HCT116 (cell line): ENCODE measurements around the gene THSD4.

Source experiments
- ATF3 ChIP-seq: IDR thresholded peaks from 2 replicates; pipeline ENCODE4 v1.6.1; 2012
- CTCF ChIP-seq, 3 experiments: fragments of 200-600 bp in 1 of 3; sonication (generic) in 1 of 3; IDR thresholded peaks in 2 of 3; conservative IDR thresholded peaks in 1 of 3; 2 replicates each; pipeline ENCODE4 v1.5.1; 2012 to 2017; ENCODE audit warnings: low read depth in 2 of 3, low read length in 2 of 3, antibody characterized with exemption in 1 of 3, borderline replicate concordance in 1 of 3, control low read depth in 1 of 3, mild to moderate bottlenecking in 1 of 3, mixed read lengths in 1 of 3, mixed run types in 1 of 3, moderate library complexity in 1 of 3; ENCODE audit not compliant: insufficient read depth in 1 of 3
- EZH2phosphoT487 ChIP-seq: fragments of 200-600 bp; IDR thresholded peaks from 2 replicates; pipeline ENCODE4 v1.6.1; 2018; ENCODE audit warnings: antibody characterized with exemption, borderline replicate concordance
- FOSL1 ChIP-seq: IDR thresholded peaks from 2 replicates; pipeline ENCODE4 v1.6.1; 2012; ENCODE audit warnings: low read depth
- POLR2A ChIP-seq: IDR thresholded peaks from 2 replicates; pipeline ENCODE4 v1.7.0; 2011; ENCODE audit warnings: borderline replicate concordance; ENCODE audit not compliant: insufficient read depth, insufficient read length; ENCODE audit errors: extremely low read depth
- POLR2AphosphoS5 ChIP-seq: IDR thresholded peaks from 2 replicates; pipeline ENCODE4 v1.6.1; 2011; ENCODE audit warnings: mild to moderate bottlenecking, low read depth, low read length, moderate library complexity
- RAD21 ChIP-seq: IDR thresholded peaks from 2 replicates; pipeline ENCODE4 v1.6.1; 2012; ENCODE audit warnings: low read depth, mild to moderate bottlenecking
- REST ChIP-seq: IDR thresholded peaks from 2 replicates; pipeline ENCODE4 v1.6.1; 2012; ENCODE audit warnings: low read depth
- SIN3A ChIP-seq: IDR thresholded peaks from 2 replicates; pipeline ENCODE4 v1.6.1; 2012; ENCODE audit warnings: low read depth
- YY1 ChIP-seq: IDR thresholded peaks from 2 replicates; pipeline ENCODE4 v1.6.1; 2011; ENCODE audit warnings: low read length, low read depth, moderate library complexity, mild to moderate bottlenecking; ENCODE audit not compliant: insufficient replicate concordance; ENCODE audit errors: extremely low read depth

GRCh38 chr15:71611553-71612396 is 496.5 kb downstream of the THSD4 start:
- no peak for TF ChIP-seq CTCF (IDR thresholded peaks at IDR 0.05 in 2 of 3, conservative IDR thresholded peaks at IDR 0.05 in 1 of 3; ENCODE audit: borderline replicate concordance in 1 of 3, insufficient read depth in 1 of 3, low read depth in 2 of 3, low read length in 2 of 3)
- no peak for TF ChIP-seq POLR2AphosphoS5
- no peak for TF ChIP-seq ATF3
- no peak for TF ChIP-seq POLR2A
- TF ChIP-seq EZH2phosphoT487 = no peak
- no peak for TF ChIP-seq FOSL1
- TF ChIP-seq REST = no peak
- TF ChIP-seq RAD21 = no peak
- no peak for TF ChIP-seq YY1
- no peak for TF ChIP-seq SIN3A
